HUES6 (cell line): Measurements from ENCODE around the gene MINDY4.
"Not testable (repeated sequence)": the region's sequence is repeated elsewhere in the genome, so short reads cannot be mapped to it uniquely, and the experiment has no call there.

Experiments
- H3K27ac ChIP-seq: 2 replicates; pipeline ENCODE4 v1.7.0; 2013; ENCODE audit warnings: low read depth, mild to moderate bottlenecking, low read length, inconsistent platforms
- H3K27me3 ChIP-seq: 2 replicates; pipeline ENCODE4 v1.6.1; 2013; ENCODE audit warnings: low read length; ENCODE audit not compliant: control insufficient read depth, insufficient read depth
- H3K36me3 ChIP-seq: 2 replicates; pipeline ENCODE4 v1.6.1; 2013; ENCODE audit warnings: low read length; ENCODE audit not compliant: control insufficient read depth, insufficient read depth
- H3K4me1 ChIP-seq: 2 replicates; pipeline ENCODE4 v1.6.1; 2013; ENCODE audit warnings: low read length; ENCODE audit not compliant: control insufficient read depth, insufficient read depth
- H3K4me3 ChIP-seq: 2 replicates; pipeline ENCODE4 v1.5.1; 2013; ENCODE audit warnings: low read depth, low read length
- H3K9ac ChIP-seq: one replicate; pipeline ENCODE4 v1.6.1; 2013; ENCODE audit warnings: mild to moderate bottlenecking, low read length
- H3K9me3 ChIP-seq: 2 replicates; pipeline ENCODE4 v1.6.1; 2013; ENCODE audit warnings: low read depth, low read length; ENCODE audit not compliant: control insufficient read depth, insufficient read depth

The MINDY4 gene

GRCh38 chr7:30824821-30825720 lies 53.9 kb downstream of the MINDY4 start:
- H3K27ac ChIP-seq, result no peak overlapping the region

GRCh38 chr7:30826181-30826580 lies 55.0 kb downstream of the MINDY4 start:
- no peaks in the 10 kb centered on the region for H3K36me3 ChIP-seq
- no peaks in the 10 kb centered on the region for H3K27me3 ChIP-seq
- no peak overlapping the region for H3K27ac ChIP-seq
- no peaks in the 10 kb centered on the region; the same call in 1 of the 2 replicates for H3K4me1 ChIP-seq
- H3K9me3 ChIP-seq, result peaks cover 6% of the 10 kb centered on the region; the same call in 1 of the 2 replicates
- no peak overlapping the region for H3K4me3 ChIP-seq
- H3K9ac ChIP-seq, result no peak overlapping the region

More at GRCh38 chr7:30824821-30825720, 53.9 kb downstream of the MINDY4 start:
- Histone ChIP-seq H3K27me3 (no peaks in the 10 kb centered on the region), H3K9ac (no peak overlapping the region), H3K36me3 (no peaks in the 10 kb centered on the region), H3K9me3 (no peaks in the 10 kb centered on the region), H3K4me3 (no peak overlapping the region), H3K4me1 (no peaks in the 10 kb centered on the region; the same call in 1 of the 2 replicates)

GRCh38 chr7:30828591-30828990 lies 57.4 kb downstream of the MINDY4 start:
- H3K4me3 ChIP-seq, result no peak overlapping the region
- no peak overlapping the region for H3K9ac ChIP-seq
- H3K27ac ChIP-seq, result no peak overlapping the region
- H3K36me3 ChIP-seq, result no peaks in the 10 kb centered on the region
- no peaks in the 10 kb centered on the region for H3K27me3 ChIP-seq
- H3K9me3 ChIP-seq, result peaks cover 27% of the 10 kb centered on the region
- no peaks in the 10 kb centered on the region; the same call in 1 of the 2 replicates for H3K4me1 ChIP-seq

GRCh38 chr7:30829471-30829870 lies 58.3 kb downstream of the MINDY4 start:
- H3K9ac ChIP-seq, result no peak overlapping the region
- H3K27me3 ChIP-seq, result no peaks in the 10 kb centered on the region
- H3K4me3 ChIP-seq, result no peak overlapping the region
- no peaks in the 10 kb centered on the region for H3K36me3 ChIP-seq
- no peak overlapping the region for H3K27ac ChIP-seq
- peaks cover 36% of the 10 kb centered on the region for H3K9me3 ChIP-seq
- H3K4me1 ChIP-seq, result no peaks in the 10 kb centered on the region; the same call in 1 of the 2 replicates

GRCh38 chr7:30831227-30831626 lies 60.0 kb downstream of the MINDY4 start:
- H3K27ac ChIP-seq, result no peak overlapping the region
- H3K27me3 ChIP-seq, result no peaks in the 10 kb centered on the region
- H3K36me3 ChIP-seq, result no peaks in the 10 kb centered on the region
- peaks cover 48% of the 10 kb centered on the region for H3K9me3 ChIP-seq
- H3K4me1 ChIP-seq, result no peaks in the 10 kb centered on the region; the same call in 1 of the 2 replicates
- H3K9ac ChIP-seq, result no peak overlapping the region
- no peak overlapping the region for H3K4me3 ChIP-seq

GRCh38 chr7:30831936-30832335 lies 60.7 kb downstream of the MINDY4 start:
- H3K4me3 ChIP-seq, result no peak overlapping the region
- H3K9me3 ChIP-seq, result peaks cover 48% of the 10 kb centered on the region
- H3K27me3 ChIP-seq, result no peaks in the 10 kb centered on the region
- H3K4me1 ChIP-seq, result no peaks in the 10 kb centered on the region; the same call in 1 of the 2 replicates
- H3K9ac ChIP-seq, result no peak overlapping the region
- no peak overlapping the region for H3K27ac ChIP-seq
- no peaks in the 10 kb centered on the region for H3K36me3 ChIP-seq

GRCh38 chr7:30834017-30834674 lies 62.9 kb downstream of the MINDY4 start:
- H3K9ac ChIP-seq, H3K4me1 ChIP-seq, H3K27me3 ChIP-seq, H3K27ac ChIP-seq, H3K36me3 ChIP-seq, H3K4me3 ChIP-seq: not testable (repeated sequence)
- H3K9me3 ChIP-seq, result peaks cover 48% of the 10 kb centered on the region

- no peaks in the 10 kb centered on the region for H3K27me3 ChIP-seq
- H3K4me3 ChIP-seq, result no peak overlapping the region
- no peaks in the 10 kb centered on the region for H3K4me1 ChIP-seq
- no peak overlapping the region for H3K27ac ChIP-seq
- H3K9ac ChIP-seq, result no peak overlapping the region
- peaks cover 48% of the 10 kb centered on the region for H3K9me3 ChIP-seq
- no peaks in the 10 kb centered on the region for H3K36me3 ChIP-seq
Observed at GRCh38 chr7:30835396-30835915, 64.2 kb downstream of the MINDY4 start.

GRCh38 chr7:30836991-30837390 lies 65.8 kb downstream of the MINDY4 start:
- no peak overlapping the region for H3K4me3 ChIP-seq
- H3K36me3 ChIP-seq, result no peaks in the 10 kb centered on the region
- no peak overlapping the region for H3K27ac ChIP-seq
- H3K4me1 ChIP-seq, result no peaks in the 10 kb centered on the region
- H3K9me3 ChIP-seq, result peaks cover 36% of the 10 kb centered on the region
- no peaks in the 10 kb centered on the region for H3K27me3 ChIP-seq
- H3K9ac ChIP-seq, result no peak overlapping the region

GRCh38 chr7:30837581-30837980 lies 66.4 kb downstream of the MINDY4 start:
- H3K9ac ChIP-seq, result no peak overlapping the region
- H3K27ac ChIP-seq, result no peak overlapping the region
- no peaks in the 10 kb centered on the region for H3K27me3 ChIP-seq
- no peak overlapping the region for H3K4me3 ChIP-seq
- H3K9me3 ChIP-seq, result peaks cover 30% of the 10 kb centered on the region
- no peaks in the 10 kb centered on the region for H3K36me3 ChIP-seq
- H3K4me1 ChIP-seq, result no peaks in the 10 kb centered on the region

- Histone ChIP-seq H3K4me1 (no peaks in the 10 kb centered on the region), H3K36me3 (no peaks in the 10 kb centered on the region), H3K27me3 (no peaks in the 10 kb centered on the region), H3K27ac (no peak overlapping the region), H3K4me3 (no peak overlapping the region), H3K9ac (no peak overlapping the region), H3K9me3 (peaks cover 26% of the 10 kb centered on the region)
Observed at GRCh38 chr7:30838008-30838407, 66.8 kb downstream of the MINDY4 start.
